HepG2 (cell line): Measurements from ENCODE around the gene ARHGDIG. TPM values are rescaled to one million over a fixed set of nuclear protein-coding genes. Genes with fewer than 3 reads are reported as not detected.
"Not testable (repeated sequence)": the region's sequence is repeated elsewhere in the genome, so short reads cannot be mapped to it uniquely, and the experiment has no call there.

Experiments used
- ATAC-seq: fragments of 200-7000 bp; cut with Tn5 transposase; 3 replicates; pipeline ENCODE4 v1.9.1; 2020; ENCODE audit warnings: mild to moderate bottlenecking, moderate library complexity
- BruUV-seq: library from RNA; stranded (reverse); fragments of 400-500 nt; replicated peaks from 2 replicates; lab custom pipeline; 2021; lab: Mats Ljungman, UMichigan
- CTCF ChIA-PET: fragments of 300-600 bp; formaldehyde crosslinking; extraction: SDS; loops from one replicate; lab custom pipeline; 2021; ENCODE audit warnings: low total read pairs, inconsistent platforms, low intra/inter-chr PET ratio; lab: Yijun Ruan, JAX
- POLR2A ChIA-PET: fragments of 350-600 bp; sonication (Branson Sonifier 250); formaldehyde crosslinking; loops from one replicate; lab custom pipeline; 2020; ENCODE audit warnings: antibody characterized with exemption, inconsistent platforms; lab: Yijun Ruan, JAX
- DNase-seq: peaks from one replicate; pipeline ENCODE4 v3.0.0-alpha.2; 2015; ENCODE audit warnings: low spot score
- FAIRE-seq: peaks from 3 replicates; lab custom pipeline; 2011; peaks lifted over from hg19 to GRCh38; lab: Jason Lieb, UNC
- H2AFZ ChIP-seq: one replicate; pipeline ENCODE4 v1.6.1; 2011; ENCODE audit warnings: low read length, inconsistent platforms
- H3K27ac ChIP-seq: fragments of 300-600 bp; 3 replicates; pipeline ENCODE4 v1.8.0; 2011; ENCODE audit warnings: mixed run types, mild to moderate bottlenecking, mixed read lengths, low read length, inconsistent platforms; ENCODE audit not compliant: insufficient read depth; ENCODE audit errors: extremely low read length
- H3K27me3 ChIP-seq, 2 experiments: fragments of 200-600 bp in 1 of 2; 2 replicates in 1 of 2; 3 replicates in 1 of 2; pipeline versions ENCODE4 v1.6.0 to v1.8.0; 2011; ENCODE audit warnings: low read length in 2 of 2, mild to moderate bottlenecking in 2 of 2, moderate library complexity in 2 of 2, inconsistent platforms in 1 of 2; ENCODE audit not compliant: insufficient read depth in 2 of 2, control insufficient read depth in 1 of 2
- H3K36me3 ChIP-seq, 2 experiments: fragments of 200-600 bp in 1 of 2; replicated peaks in 1 of 2; 2 replicates in 1 of 2; 3 replicates in 1 of 2; pipeline versions ENCODE4 v1.5.1 to v1.8.0; 2011; ENCODE audit warnings: low read length in 2 of 2, inconsistent platforms in 1 of 2; ENCODE audit not compliant: insufficient read depth in 2 of 2, control insufficient read depth in 1 of 2
- H3K4me1 ChIP-seq: 2 replicates; pipeline ENCODE4 v1.5.1; 2012; ENCODE audit warnings: low read length, inconsistent platforms; ENCODE audit not compliant: insufficient read depth
- H3K4me2 ChIP-seq: 2 replicates; pipeline ENCODE4 v1.6.0; 2011; ENCODE audit warnings: low read depth, low read length, inconsistent platforms
- H3K4me3 ChIP-seq, 3 experiments: fragments of 200-600 bp in 1 of 3; sonication (generic), shearing (Covaris generic) in 1 of 3; replicated peaks in 1 of 3; 2 replicates each; pipeline ENCODE4 v1.5.1; 2011 to 2016; ENCODE audit warnings: low read length in 3 of 3, inconsistent platforms in 2 of 3, low read depth in 2 of 3, mild to moderate bottlenecking in 2 of 3, control low read depth in 1 of 3, mixed read lengths in 1 of 3; ENCODE audit not compliant: insufficient read depth in 1 of 3
- H3K79me2 ChIP-seq: one replicate; pipeline ENCODE4 v1.6.1; 2011; ENCODE audit warnings: low read length, inconsistent platforms; ENCODE audit not compliant: insufficient read depth
- H3K9ac ChIP-seq: 2 replicates; pipeline ENCODE4 v1.6.0; 2011; ENCODE audit warnings: mild to moderate bottlenecking, low read depth, low read length, inconsistent platforms; ENCODE audit not compliant: insufficient read depth
- H3K9me3 ChIP-seq: 2 replicates; pipeline ENCODE4 v1.5.1; 2012; ENCODE audit warnings: mild to moderate bottlenecking, low read length
- H4K20me1 ChIP-seq: 2 replicates; pipeline ENCODE4 v1.6.0; 2011; ENCODE audit warnings: inconsistent platforms, mild to moderate bottlenecking, low read length, moderate library complexity; ENCODE audit not compliant: insufficient read depth
- DPF2 ChIP-seq: sonication (generic); formaldehyde crosslinking; IDR thresholded peaks from 2 replicates; pipeline ENCODE4 v1.4.0; 2020; ENCODE audit warnings: mild to moderate bottlenecking, low read depth, missing genetic modification reagents, borderline replicate concordance
- NFE2L2 ChIP-seq: fragments of 150-350 bp; IDR thresholded peaks from 2 replicates; pipeline ENCODE4 v1.6.1; 2014; ENCODE audit warnings: low read length
- ZBTB4 ChIP-seq: sonication (generic); formaldehyde crosslinking; IDR thresholded peaks from 2 replicates; pipeline ENCODE4 v1.4.0; 2020; ENCODE audit warnings: missing genetic modification reagents, mild to moderate bottlenecking, borderline replicate concordance
- WGBS: methylation state at CpG from one replicate; pipeline ENCODE4 v1.1.6; 2017; ENCODE audit warnings: low lambda C conversion rate; 5-methylcytosine and 5-hydroxymethylcytosine counted together
- in situ Hi-C: cut with HindIII; loops from 2 replicates; pipeline ENCODE4 v1.10.0; 2017; ENCODE audit warnings: low pct_unique_long_range_greater_than_20kb; ENCODE audit not compliant: extremely low pct_ligation_motif_present
- intact Hi-C: fragments of 100-400 bp; cut with micrococcal nuclease; formaldehyde crosslinking; loops from one replicate; pipeline ENCODE4 v1.10.0; 2022; ENCODE audit not compliant: unreplicated experiment
- polyA plus RNA-seq, 8 experiments: library from polyadenylated mRNA; depleted of rRNA in 3 of 8; stranded (reverse) in 7 of 8; unstranded in 1 of 8; fragments of >200 nt; fragmentation: Illumina TruSeq in 4 of 8; extraction: Trizol in 4 of 8; gene quantifications; 2 replicates each; pipeline versions ENCODE4 v1.2.1 to v1.2.3, GENCODE V29; 2011 to 2016; ENCODE audit warnings: low read depth in 4 of 8, missing spikeins in 1 of 8, mixed read lengths in 1 of 8; ENCODE audit not compliant: insufficient read depth in 1 of 8
- total RNA-seq, 5 experiments: library from RNA; depleted of rRNA; stranded (reverse); fragments of >200 nt; fragmentation: Illumina TruSeq; extraction: Trizol; gene quantifications; 2 replicates each; pipeline ENCODE4 v1.2.3, GENCODE V29; 2016; ENCODE audit warnings: low read depth in 1 of 5

Gene ARHGDIG
- total and polyA plus RNA-seq, 2 of the 13 experiments (the other 11 are each of a cell fraction or from before 2014, with no cell fraction given) = 0.24 to 0.48 TPM

GRCh38 chr16:258091-258490 is 22.3 kb upstream of the ARHGDIG start:
- H3K27ac ChIP-seq, H3K4me2 ChIP-seq, intact Hi-C loops, H4K20me1 ChIP-seq, H3K9ac ChIP-seq, H3K79me2 ChIP-seq, CTCF ChIA-PET, H2AFZ ChIP-seq, H3K9me3 ChIP-seq, POLR2A ChIA-PET, FAIRE-seq, BruUV-seq, ATAC-seq, in situ Hi-C loops, H3K27me3 ChIP-seq, H3K4me3 ChIP-seq, H3K4me1 ChIP-seq, DNase-seq: not testable (repeated sequence)
- WGBS = 94% methylated on average over 11 of the region's 13 CpGs
- peaks cover 15 to 33% of the 10 kb centered on the region in 2 experiments; a peak in 4 of 5 replicates for H3K36me3 ChIP-seq

GRCh38 chr16:259226-259625 is 21.2 kb upstream of the ARHGDIG start:
- FAIRE-seq (no peak), ATAC-seq (no peak), DNase-seq (no peak)
- Histone ChIP-seq H3K36me3 (peaks cover 15 to 32% of the 10 kb centered on the region in 2 experiments; a peak in 4 of 5 replicates), H3K4me2 (no peak overlapping the region), H2AFZ (no peak overlapping the region), H3K9me3 (no peaks in the 10 kb centered on the region), H3K4me1 (no peaks in the 10 kb centered on the region), H4K20me1 (no peaks in the 10 kb centered on the region), H3K27ac (no peak overlapping the region), H3K4me3 (no peak overlapping the region), H3K9ac (no peak overlapping the region), H3K27me3 (no peaks in the 10 kb centered on the region), H3K79me2 (no peaks in the 10 kb centered on the region)
- BruUV-seq = no TSS peak
- POLR2A ChIA-PET = no interaction called here
- no peak for TF ChIP-seq NFE2L2
- no peak for TF ChIP-seq ZBTB4 (CRISPR knock-in tag)
- no peak for TF ChIP-seq DPF2 (CRISPR knock-in tag)
- in situ Hi-C loops = no loop called here
- intact Hi-C loops = no loop called here
- CTCF ChIA-PET = no interaction called here
- WGBS = 91% methylated on average over 10 of the region's 10 CpGs
